Dendritic cell treated with granulocyte-macrophage colony-stimulating factor and Interleukin-4, amounts not matched to agents 40 ng/mL and 50 ng/mL, for 4 days (primary cell): Measurements from ENCODE around the gene PBXIP1.

ENCODE experiments used
- H3K27ac Mint-ChIP-seq: one replicate; pipeline ENCODE4 v1.8.0; 2022; ENCODE audit warnings: mild to moderate bottlenecking, mixed read lengths
- H3K27me3 Mint-ChIP-seq: one replicate; pipeline ENCODE4 v1.8.0; 2022; ENCODE audit warnings: mild to moderate bottlenecking, mixed read lengths
- H3K36me3 Mint-ChIP-seq: one replicate; pipeline ENCODE4 v1.8.0; 2022; ENCODE audit warnings: low read depth, mixed read lengths
- H3K4me1 Mint-ChIP-seq: one replicate; pipeline ENCODE4 v1.8.0; 2022; ENCODE audit warnings: low read depth, mixed read lengths
- H3K4me3 Mint-ChIP-seq: one replicate; pipeline ENCODE4 v1.8.0; 2022; ENCODE audit warnings: mild to moderate bottlenecking, moderate library complexity, mixed read lengths
- H3K9me3 Mint-ChIP-seq: one replicate; pipeline ENCODE4 v1.8.0; 2022; ENCODE audit warnings: mixed read lengths
- intact Hi-C: fragments of 100-400 bp; cut with micrococcal nuclease; formaldehyde crosslinking; loops from one replicate; pipeline ENCODE4 v1.15.0; 2022

Gene PBXIP1

DNA sequence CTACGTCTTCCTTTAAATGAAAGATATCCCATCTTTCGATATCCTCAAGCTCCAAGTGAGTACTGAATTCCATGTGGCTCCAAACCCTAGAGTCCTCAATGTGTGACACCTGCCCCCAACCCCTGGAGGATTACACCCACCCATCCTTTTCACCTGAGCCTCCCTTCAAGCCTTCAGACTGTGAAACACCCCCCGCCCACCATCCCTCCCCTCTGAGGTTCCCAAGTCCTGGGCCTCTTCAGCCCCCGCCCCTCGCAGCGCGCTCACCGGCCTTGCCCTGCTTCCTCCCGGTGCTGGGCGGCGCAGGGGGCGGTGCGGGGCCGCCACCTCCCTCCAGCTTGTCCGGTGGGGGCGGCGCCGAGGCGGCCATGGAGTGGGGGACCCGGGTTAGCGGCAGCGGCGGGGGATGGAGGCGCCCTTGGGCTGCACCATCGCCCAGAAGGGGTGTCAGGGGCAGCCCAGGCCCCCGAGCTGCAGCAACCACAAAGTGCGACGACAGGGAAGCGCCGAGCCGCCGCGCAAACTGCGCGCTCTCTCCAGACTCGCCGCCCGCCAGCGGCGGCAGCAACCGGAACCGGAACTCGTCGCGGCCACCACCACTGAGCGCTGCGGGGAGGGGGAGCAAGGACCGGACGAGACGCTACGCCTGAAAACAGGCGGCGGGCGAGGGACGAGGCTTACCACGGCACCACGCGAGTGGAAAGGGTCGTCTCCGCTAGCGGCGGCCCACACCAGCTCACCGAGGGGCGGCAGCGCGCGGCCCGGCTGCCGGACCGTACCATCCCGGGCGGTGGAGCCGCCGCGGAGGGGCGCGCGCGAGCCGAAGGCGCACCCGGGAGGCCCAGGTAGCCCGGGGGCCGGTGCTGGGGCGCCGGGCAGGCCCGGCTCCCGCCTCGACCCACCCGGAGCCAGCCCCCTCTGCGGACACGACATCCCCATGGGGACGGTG, 5.6 kb upstream of the PBXIP1 start, which contains the start of gene PYGO2:
Gene PYGO2 (minus strand): TSS at position 576 of the 949 bp plus-strand sequence. CDS start 206 bp downstream, at position 370.
- Mint-ChIP-seq H3K4me3 (peak within 1 kb of the TSS; percentile 87), H3K27ac (peak within 1 kb of the TSS; percentile 90), H3K9me3 (no peaks in the 10 kb centered on the region), H3K36me3 (peaks cover 68% of the 10 kb centered on the region), H3K4me1 (peaks cover 63% of the 10 kb centered on the region), H3K27me3 (no peaks in the 10 kb centered on the region)
- intact Hi-C loops: loop anchor here (5.0 to 10.0 kb wide), 2 partner anchors 36 to 123 kb away; no protein-coding TSS in a partner anchor

DNA sequence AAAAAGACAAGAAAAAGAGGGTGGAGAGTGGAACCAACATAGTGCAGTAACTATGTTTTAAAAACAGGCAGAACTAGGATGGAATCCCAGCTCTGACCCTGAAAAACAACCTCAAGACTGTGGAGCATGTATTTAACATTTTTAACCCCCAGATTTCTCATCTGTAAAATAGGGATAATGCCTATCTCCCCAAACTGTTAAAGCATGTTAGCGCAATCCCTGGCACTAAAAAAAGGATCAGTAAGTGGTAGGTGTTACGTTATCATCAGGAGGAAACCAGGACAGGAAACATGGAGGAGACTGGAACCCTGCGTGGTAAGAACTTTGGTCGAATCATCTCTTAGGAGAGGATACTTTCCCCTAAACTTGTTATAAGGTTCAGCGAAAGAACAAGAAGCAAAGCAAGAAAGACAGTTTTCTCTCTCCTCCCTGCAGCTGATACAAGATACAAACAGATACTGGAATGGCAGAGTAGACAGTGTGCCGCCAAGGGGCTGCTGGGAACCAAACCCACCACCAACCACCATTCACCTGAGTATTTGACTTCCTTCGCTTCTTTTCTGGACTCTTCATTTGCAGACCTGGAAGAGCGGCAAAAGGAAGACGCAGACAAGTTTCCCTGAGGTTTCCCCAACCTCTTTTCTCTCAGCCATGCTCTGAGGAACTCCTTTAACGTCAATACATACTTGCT, 4.7 kb upstream of the PBXIP1 start:
- Mint-ChIP-seq H3K4me1 (peaks cover 71% of the 10 kb centered on the region), H3K9me3 (no peaks in the 10 kb centered on the region), H3K36me3 (peaks cover 65% of the 10 kb centered on the region), H3K27me3 (no peaks in the 10 kb centered on the region), H3K4me3 (peak overlapping the region; percentile 87), H3K27ac (peak overlapping the region; percentile 90)
- intact Hi-C loops: loop anchor here (5.0 to 10.0 kb wide), 2 partner anchors 37 to 124 kb away; no protein-coding TSS in a partner anchor

DNA sequence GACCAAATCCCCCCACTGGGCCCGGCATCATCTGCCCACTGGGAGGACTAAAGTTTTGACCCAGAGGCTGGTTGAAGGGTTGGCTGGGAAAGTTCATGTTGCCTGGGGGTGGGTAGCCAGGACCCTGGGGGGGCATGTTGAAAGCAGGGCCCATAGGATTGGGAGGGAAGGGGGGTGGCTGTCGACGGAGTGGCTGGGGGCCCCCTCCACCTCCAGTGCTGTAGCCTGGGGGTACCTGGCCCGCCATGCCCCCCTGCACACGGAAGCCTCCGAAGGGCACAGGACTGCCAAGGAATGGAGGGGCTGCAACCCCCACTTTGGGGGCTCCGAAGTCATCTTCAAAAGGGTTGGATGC, 3.5 kb upstream of the PBXIP1 start:
- Mint-ChIP-seq H3K9me3 (no peaks in the 10 kb centered on the region), H3K27me3 (no peaks in the 10 kb centered on the region), H3K4me3 (no peak overlapping the region), H3K36me3 (peaks cover 54% of the 10 kb centered on the region), H3K4me1 (peaks cover 77% of the 10 kb centered on the region), H3K27ac (no peak overlapping the region)
- intact Hi-C loops: no loop called here

DNA sequence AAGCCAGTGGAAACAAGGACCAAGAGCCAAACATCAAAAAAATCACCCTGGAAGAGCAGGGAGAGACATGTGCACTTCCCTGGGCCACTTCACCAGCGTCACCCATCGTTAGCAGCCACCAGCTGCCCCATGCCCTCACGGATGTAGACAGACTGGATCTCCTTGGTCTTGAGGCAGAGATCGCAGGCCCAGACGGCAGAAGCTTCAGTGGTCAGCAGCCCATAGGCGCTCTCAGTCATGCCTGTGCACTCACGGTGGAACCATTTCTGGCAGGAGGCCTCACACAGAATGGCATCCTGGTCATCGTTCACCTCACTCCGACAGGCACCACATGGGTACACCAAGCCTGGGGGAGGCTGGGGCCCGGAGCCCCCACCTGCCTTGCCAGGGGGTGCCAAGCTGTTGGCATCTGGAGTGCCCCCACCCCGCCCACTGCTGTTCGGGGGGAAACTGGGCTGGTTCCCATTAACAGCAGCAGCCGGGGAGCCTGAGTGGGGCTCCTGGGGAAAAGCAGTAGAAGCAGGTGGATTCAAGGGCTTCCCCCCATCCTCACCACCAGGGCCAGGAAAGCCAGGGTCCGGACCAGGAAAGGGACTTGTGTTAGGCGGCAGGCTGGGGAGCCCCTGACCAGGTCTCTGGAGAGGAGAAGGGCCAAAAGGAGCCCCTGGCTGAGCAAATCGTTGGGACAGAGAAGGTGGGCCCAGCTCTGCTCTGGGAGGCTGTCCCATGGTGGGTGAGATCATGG, 3.0 kb upstream of the PBXIP1 start:
- Mint-ChIP-seq H3K27ac (no peak overlapping the region), H3K36me3 (peaks cover 48% of the 10 kb centered on the region), H3K9me3 (no peaks in the 10 kb centered on the region), H3K4me3 (no peak overlapping the region), H3K27me3 (no peaks in the 10 kb centered on the region), H3K4me1 (peaks cover 80% of the 10 kb centered on the region)
- intact Hi-C loops: no loop called here

DNA sequence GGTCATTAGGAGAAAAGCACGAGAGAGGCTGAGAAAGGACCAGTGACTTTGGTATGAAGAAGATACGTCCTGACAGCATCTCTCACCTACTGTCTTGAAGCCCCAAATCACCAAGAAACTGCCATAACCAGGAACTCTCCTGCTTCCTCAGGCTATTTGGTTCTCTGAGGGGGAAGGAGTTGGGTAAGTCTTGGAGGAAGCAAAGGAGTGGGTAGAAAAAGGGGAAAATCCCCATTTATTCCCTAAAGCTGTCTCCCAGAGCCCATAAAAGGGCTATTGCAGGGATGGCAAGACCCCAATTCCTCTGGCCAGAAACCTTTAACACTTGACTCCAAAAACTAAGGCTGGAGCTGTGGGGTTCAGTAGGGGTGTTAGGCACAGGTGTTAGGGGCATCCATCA, 2.1 kb upstream of the PBXIP1 start:
- Mint-ChIP-seq H3K9me3 (no peaks in the 10 kb centered on the region), H3K27ac (no peak overlapping the region), H3K27me3 (no peaks in the 10 kb centered on the region), H3K36me3 (peaks cover 44% of the 10 kb centered on the region), H3K4me3 (no peak overlapping the region), H3K4me1 (peaks cover 81% of the 10 kb centered on the region)
- intact Hi-C loops: no loop called here

DNA sequence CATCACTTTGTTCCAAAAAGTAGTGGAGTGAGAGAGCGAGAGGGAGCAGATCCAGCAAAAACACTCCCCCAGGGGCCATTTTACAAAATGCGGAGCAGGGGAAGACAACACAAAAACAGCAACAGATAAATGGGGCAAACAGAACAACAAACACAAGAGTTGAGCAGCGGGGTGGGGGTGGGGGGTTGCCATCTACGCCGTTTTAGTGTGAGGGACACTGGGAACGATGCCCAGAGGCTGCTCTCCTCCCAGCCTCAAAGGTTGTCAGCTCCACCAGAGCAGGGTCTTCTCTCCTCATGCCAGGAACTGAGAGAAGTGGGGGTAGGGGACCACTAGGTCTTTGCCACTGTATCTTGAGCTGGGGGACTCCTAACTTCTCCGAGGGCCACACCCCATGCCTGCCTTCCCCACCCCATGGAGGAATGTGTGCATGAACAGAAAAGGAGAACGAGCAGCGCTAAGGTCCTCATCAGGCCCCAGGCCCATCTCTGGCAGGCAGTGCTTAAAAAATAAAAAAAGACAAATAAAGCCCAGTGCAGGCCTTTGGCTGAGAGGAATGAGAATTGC, 1.3 kb upstream of the PBXIP1 start:
- intact Hi-C loops: no loop called here
- Mint-ChIP-seq H3K4me1 (peaks cover 81% of the 10 kb centered on the region), H3K4me3 (no peak overlapping the region), H3K27ac (no peak overlapping the region), H3K27me3 (no peaks in the 10 kb centered on the region), H3K9me3 (no peaks in the 10 kb centered on the region), H3K36me3 (peaks cover 44% of the 10 kb centered on the region)

DNA sequence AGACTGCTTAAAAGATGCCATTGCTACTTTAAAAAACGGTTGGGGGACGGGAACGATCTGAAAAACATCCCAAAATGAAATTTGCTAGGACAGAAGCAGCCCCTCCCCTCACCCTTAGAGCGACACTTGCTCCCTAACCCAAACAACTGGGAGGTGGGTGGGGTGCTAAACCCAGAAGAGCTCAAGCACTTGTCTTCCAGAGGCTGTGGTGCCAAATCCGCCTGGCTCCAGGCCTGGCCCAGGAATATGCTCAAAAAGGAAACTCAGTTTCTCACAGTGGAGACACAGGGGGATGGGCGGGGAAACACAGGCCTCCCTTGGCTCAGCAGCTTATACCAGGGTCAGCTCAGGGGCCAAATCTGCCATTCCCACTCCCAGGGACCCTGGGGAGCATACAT, 644 bp upstream of the PBXIP1 start:
- intact Hi-C loops: no loop called here
- H3K27me3 Mint-ChIP-seq: no peaks in the 10 kb centered on the region
- peaks cover 86% of the 10 kb centered on the region for H3K4me1 Mint-ChIP-seq
- H3K9me3 Mint-ChIP-seq: no peaks in the 10 kb centered on the region
- peak overlapping the region; percentile 92 for H3K27ac Mint-ChIP-seq
- H3K4me3 Mint-ChIP-seq: peak overlapping the region; percentile 96
- H3K36me3 Mint-ChIP-seq: peaks cover 48% of the 10 kb centered on the region

DNA sequence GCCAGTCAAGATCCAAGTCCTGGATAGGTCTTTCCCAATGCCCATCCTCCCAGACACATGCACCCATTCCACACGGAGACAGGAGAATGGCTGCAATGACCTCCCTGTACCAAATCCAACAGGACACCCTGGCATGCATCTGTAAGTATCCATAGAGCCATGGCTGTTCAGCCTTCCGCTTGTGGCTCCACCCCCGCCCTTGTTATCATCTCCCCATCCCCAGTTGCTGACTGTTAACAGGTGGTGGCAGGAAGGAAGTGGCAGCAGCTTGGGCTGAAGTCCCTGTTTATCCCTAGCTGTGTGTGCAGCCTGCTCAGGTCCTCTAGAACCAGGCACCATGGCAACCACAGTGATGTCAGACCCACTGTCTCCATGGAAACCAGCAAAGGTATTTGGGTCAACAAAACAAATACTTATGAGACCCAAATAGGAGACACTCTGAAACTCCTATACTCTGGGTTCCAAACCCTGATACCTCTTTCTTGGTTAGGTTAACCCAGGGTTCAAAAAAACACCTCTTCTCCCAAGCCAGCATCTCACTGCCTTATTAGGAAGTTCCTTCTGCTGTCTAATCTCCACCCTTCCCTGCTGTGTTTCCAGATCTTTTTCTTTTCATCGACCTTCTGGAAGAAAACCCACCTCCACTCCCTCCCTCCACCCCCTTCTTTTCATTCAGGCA, 721 bp downstream of the PBXIP1 start:
- H3K4me3 Mint-ChIP-seq: peak overlapping the region; percentile 96
- H3K36me3 Mint-ChIP-seq: peaks cover 61% of the 10 kb centered on the region
- peak overlapping the region; percentile 92 for H3K27ac Mint-ChIP-seq
- no peaks in the 10 kb centered on the region for H3K9me3 Mint-ChIP-seq
- intact Hi-C loops: no loop called here
- no peaks in the 10 kb centered on the region for H3K27me3 Mint-ChIP-seq
- H3K4me1 Mint-ChIP-seq: peaks cover 78% of the 10 kb centered on the region

DNA sequence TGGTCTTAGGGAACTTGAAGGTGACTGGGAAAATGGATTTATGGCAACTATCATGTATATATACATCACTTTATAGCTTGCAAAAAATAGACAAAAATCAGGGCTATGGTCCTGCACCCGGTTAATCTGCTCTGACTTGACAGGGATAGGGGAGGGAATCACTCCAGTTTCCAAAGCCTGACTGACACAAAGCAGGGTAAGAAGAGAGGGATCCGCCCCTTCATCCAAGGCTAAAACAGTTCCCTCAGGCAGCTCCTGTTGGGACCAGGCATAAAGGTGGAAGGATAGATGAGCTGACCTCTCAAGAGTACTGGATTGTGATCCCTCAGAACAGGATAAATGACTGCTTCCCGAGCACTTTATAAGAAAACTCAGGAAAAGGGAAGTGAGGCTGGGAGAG, 1.4 kb downstream of the PBXIP1 start:
- intact Hi-C loops: no loop called here
- H3K36me3 Mint-ChIP-seq: peaks cover 58% of the 10 kb centered on the region

DNA sequence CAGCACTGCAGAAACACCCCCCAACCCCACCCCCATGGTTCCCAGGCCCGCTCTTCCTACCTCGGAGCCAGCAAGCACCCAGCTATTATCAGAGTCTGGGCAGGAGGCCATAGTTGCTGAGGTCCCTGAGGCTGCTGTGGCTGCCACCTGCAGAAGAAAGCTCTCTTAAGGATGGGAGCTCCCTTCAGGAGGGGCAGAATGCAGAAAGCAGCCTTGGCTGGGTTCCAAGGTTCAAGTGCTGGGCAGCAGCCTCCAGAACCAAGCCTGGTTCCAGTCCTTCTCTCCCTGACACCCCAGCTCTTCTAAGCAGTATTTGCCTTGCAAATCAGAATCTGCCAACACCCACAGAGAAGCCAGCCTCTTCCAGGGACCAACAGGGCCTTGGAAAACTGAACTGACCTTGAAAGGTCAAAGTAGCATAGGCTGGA, 2.3 kb downstream of the PBXIP1 start:
- Mint-ChIP-seq H3K27ac (no peak overlapping the region), H3K36me3 (peaks cover 58% of the 10 kb centered on the region), H3K9me3 (no peaks in the 10 kb centered on the region), H3K4me3 (no peak overlapping the region), H3K4me1 (peaks cover 68% of the 10 kb centered on the region), H3K27me3 (no peaks in the 10 kb centered on the region)
- intact Hi-C loops: no loop called here

More for the DNA sequence above, 1.4 kb downstream of the PBXIP1 start:
- peaks cover 74% of the 10 kb centered on the region for H3K4me1 Mint-ChIP-seq
- no peak overlapping the region for H3K4me3 Mint-ChIP-seq
- no peak overlapping the region for H3K27ac Mint-ChIP-seq
- H3K9me3 Mint-ChIP-seq: no peaks in the 10 kb centered on the region
- no peaks in the 10 kb centered on the region for H3K27me3 Mint-ChIP-seq

DNA sequence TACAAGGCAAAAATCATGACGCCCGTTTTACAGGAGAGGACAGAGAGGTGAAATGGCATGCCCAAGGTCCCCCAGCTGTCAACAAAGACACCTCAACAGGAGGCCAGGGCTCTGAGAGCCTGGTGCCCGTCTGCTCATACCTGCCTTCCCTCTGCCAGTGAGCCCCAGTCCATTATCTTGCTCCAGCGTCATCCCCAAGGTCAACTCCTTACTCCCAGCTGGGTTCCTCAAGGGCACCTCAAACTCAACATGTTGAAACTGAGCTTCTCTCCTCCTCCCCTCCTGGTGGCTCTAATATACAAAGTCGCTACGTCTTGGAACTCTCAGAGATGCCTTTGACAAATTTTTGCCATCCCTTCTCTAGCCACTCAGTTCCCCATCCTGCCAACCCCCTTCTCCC, 3.2 kb downstream of the PBXIP1 start:
- H3K9me3 Mint-ChIP-seq: no peaks in the 10 kb centered on the region
- peaks cover 61% of the 10 kb centered on the region for H3K36me3 Mint-ChIP-seq
- H3K4me1 Mint-ChIP-seq: peaks cover 63% of the 10 kb centered on the region
- H3K27me3 Mint-ChIP-seq: no peaks in the 10 kb centered on the region
- intact Hi-C loops: no loop called here
- H3K4me3 Mint-ChIP-seq: no peak overlapping the region
- peak overlapping the region; percentile 72 for H3K27ac Mint-ChIP-seq

DNA sequence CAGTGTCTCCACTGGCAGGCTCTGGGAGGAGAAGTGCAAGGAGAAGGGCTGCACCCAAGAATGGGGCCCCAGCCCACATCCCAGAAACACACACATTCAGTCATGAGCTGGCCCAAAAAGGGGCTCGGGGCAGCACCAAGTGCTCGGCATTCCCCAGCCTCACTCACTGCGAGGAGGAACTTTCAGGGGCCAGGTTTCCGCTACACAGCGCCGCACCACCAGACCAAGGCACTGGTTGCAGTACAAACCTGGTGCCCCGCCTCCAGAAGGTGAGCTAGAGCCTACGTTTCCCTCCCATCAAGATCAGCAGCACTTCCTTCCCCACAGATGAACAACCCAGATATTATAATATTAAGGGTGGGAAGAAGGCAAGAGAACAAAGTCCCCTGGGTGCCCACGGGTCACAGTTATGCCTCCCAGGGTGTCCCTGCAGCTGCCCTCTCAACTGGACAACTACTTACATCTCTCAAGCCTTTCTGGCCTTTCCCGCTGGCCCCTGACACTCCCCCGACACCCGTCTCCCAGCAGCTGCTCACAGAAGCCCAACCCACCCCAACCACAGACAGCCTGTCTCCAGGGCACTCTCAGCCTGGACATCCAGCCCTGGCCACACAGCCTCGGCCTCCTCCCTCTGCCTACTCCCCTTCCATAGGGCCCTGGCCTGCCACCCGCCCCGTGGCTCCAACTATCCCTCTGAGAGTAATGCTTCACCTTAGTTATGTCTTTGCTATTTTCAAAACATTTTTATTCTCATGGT, 3.8 kb downstream of the PBXIP1 start:
- H3K4me3 Mint-ChIP-seq: no peak overlapping the region
- no peaks in the 10 kb centered on the region for H3K9me3 Mint-ChIP-seq
- peaks cover 67% of the 10 kb centered on the region for H3K36me3 Mint-ChIP-seq
- peak overlapping the region; percentile 72 for H3K27ac Mint-ChIP-seq
- H3K4me1 Mint-ChIP-seq: peaks cover 59% of the 10 kb centered on the region
- intact Hi-C loops: no loop called here
- no peaks in the 10 kb centered on the region for H3K27me3 Mint-ChIP-seq
